GM12801 (cell line): ENCODE results near the gene ZSWIM3.

Experiments used
- TF ChIP-seq, protein P1 (sequence below): IDR thresholded peaks from one replicate; pipeline ENCODE4 v1.5.1; 2011; ENCODE audit warnings: control low read depth; ENCODE audit not compliant: insufficient read length; ENCODE audit errors: extremely low read depth

Gene ZSWIM3

DNA sequence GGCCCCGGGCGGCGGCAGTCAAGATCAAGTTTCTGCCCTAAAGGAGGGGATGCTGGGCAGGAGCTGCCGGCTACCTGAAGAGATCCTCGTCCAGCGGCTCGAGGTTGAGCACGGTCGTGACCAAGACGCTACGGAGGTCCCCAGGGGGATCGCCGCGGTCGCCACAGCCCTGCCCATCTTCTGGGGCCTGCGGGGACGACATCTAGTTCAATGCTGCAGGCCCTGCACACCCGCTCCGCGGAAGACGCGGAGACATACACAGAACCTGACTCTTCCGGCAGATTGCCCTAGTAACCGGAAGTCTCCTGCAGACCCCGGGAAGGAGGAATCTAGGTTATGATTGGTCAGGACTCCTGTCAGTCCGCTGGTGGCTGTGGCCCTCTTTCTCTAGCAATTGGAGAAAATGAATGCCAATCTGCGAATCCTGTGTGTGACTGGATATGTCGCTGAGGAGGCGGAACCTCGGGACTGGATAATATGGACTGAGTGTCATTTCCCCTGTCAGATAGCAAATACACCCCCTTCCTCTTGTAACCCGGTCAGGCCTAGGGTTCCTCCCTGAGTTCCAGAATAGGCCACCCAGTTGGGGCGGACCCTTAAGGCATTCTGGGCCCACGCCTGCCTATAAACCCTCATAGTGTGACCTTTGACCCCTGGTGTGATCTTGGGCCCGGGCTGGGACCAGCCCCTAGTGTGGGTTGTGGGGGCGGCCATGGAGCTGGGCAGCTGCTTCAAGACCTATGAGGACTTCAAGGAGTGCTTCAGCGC lies at the start of gene ZSWIM3, which contains the start of gene ACOT8:
Gene ZSWIM3, plus strand, starts transcription at position 501 of the 768 bp plus-strand sequence. Its CDS starts 212 bp downstream, at position 713.
Gene ACOT8, minus strand, starts transcription at position 279 of the 768 bp plus-strand sequence. Its CDS starts 77 bp downstream, at position 202.
- TF ChIP-seq, protein P1, sequence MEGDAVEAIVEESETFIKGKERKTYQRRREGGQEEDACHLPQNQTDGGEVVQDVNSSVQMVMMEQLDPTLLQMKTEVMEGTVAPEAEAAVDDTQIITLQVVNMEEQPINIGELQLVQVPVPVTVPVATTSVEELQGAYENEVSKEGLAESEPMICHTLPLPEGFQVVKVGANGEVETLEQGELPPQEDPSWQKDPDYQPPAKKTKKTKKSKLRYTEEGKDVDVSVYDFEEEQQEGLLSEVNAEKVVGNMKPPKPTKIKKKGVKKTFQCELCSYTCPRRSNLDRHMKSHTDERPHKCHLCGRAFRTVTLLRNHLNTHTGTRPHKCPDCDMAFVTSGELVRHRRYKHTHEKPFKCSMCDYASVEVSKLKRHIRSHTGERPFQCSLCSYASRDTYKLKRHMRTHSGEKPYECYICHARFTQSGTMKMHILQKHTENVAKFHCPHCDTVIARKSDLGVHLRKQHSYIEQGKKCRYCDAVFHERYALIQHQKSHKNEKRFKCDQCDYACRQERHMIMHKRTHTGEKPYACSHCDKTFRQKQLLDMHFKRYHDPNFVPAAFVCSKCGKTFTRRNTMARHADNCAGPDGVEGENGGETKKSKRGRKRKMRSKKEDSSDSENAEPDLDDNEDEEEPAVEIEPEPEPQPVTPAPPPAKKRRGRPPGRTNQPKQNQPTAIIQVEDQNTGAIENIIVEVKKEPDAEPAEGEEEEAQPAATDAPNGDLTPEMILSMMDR: no peak

DNA sequence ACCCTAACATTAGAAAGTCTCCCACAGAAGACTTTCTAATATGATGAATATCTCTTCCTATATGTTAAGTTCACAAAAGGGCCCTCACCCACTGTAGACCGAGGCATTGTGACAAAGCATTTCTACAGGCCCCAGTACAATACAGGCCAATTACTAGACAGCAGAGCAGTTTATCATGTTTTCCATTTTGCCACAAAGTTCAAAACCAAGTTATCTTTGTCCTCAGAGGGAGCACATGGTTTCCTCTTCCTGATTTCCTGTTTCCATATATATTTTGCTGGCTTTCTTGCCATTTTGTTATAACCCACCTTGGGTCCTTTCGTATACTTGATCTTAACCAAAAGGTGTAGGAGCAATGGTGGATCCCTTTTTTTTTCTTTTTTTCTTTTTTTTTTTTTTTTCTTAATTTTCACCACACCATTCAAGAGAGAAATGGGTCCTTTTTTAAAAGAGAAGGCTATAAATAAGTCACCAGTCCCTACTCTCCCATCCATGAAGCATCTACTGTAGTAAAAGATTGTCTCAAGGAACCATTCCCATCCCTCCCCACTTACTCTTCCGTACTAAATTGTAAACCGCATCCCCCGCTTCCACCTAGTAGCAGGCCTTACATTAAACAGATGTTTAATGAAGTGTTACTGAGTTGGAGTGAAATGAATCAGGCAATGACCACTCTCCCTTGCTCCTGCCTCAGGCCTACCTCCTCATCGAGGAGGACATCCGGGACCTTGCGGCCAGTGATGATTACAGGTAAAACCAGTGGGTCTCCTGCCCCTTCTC lies 47.0 kb upstream of the ZSWIM3 start:
- TF ChIP-seq, protein P1: no peak

DNA sequence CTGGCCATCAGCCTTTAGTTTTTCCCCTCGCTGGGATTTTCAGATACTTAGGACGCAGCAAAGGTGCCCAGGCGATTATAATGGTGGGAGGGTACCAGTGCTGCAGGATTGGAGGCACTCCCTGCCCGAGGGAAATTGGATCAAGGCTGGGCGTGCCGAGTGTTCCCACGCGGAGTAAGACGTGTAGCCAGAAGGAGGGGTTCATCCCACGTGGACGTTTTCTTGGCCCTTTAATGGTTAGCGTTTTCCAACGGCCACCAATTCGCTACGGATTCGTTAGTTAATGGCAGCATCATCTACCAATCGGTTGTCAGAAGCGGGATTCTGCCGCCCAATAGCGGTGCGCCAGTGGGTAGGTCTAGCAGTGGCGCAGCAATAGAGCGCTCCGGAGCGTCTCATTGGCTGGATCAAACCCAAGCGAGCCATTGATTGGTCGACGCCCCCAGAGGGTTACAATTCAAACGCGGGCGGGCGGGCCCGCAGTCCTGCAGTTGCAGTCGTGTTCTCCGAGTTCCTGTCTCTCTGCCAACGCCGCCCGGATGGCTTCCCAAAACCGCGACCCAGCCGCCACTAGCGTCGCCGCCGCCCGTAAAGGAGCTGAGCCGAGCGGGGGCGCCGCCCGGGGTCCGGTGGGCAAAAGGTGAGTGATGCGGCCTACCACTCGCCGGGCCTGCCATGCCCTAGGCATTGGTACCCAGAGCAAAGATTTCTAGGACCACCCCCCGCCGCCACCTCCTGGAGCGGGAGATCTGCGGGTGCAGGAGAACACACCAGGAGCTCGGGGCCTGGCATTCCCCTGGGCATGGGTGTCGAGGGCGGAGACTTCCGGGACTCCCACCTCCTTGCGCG lies 45.0 kb upstream of the ZSWIM3 start, which contains the start of gene UBE2C:
Gene UBE2C, plus strand, starts transcription at position 488 of the 849 bp plus-strand sequence. Its CDS starts 52 bp downstream, at position 540.
- TF ChIP-seq, protein P1: no peak

GRCh38 chr20:45813006-45813340 lies 44.4 kb upstream of the ZSWIM3 start:
- TF ChIP-seq, protein P1: no peak

DNA sequence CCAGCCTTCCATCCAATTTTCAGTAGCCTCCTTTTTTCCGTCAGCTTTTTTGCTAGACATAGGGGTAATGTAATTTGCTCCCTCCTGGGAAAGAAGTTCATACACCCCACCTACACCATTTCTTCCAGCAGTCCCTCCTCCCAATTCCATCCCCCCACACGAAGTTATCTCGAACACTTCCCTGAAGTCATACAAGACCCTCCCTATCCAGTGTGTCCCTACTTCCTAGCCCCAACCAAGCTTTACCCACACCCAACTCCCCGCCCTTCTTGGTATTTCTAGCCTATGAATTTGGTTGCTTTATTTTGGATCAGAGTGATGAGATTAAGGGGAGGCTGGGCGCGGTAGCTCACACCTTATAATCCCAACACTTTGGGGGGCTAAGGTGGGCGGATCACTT lies 43.9 kb upstream of the ZSWIM3 start:
- TF ChIP-seq, protein P1: no peak

GRCh38 chr20:45814314-45814713 lies 43.1 kb upstream of the ZSWIM3 start:
- TF ChIP-seq, protein P1: no peak
